ENCODE measurements around the gene MT1M. TPM values are rescaled to one million over a fixed set of nuclear protein-coding genes. Genes with fewer than 3 reads are reported as not detected.
"Not testable (repeated sequence)": the region's sequence is repeated elsewhere in the genome, so short reads cannot be mapped to it uniquely, and the experiment has no call there.

Gene MT1M
- total and polyA plus RNA-seq, 5 donors from 2014 or later, result not detected

- peak overlapping the region in 1 of 3 donors; percentile 73 for H3K27ac Mint-ChIP-seq
- peak overlapping the region; percentile 58 to 85 (median 70) for H3K4me3 Mint-ChIP-seq
- no peak overlapping the region for H3K27ac ChIP-seq (ENCODE audit: insufficient read depth, low read length, poor library complexity, severe bottlenecking)
Observed at GRCh38 chr16:56617212-56618085, 15.0 kb upstream of the MT1M start.

GRCh38 chr16:56618138-56618537 lies 14.3 kb upstream of the MT1M start:
- Mint-ChIP-seq H3K27me3 (peaks cover 9% of the 10 kb centered on the region), H3K36me3 (no peaks in the 10 kb centered on the region), H3K4me1 (peaks cover 2 to 17% (median 10%) of the 10 kb centered on the region in 4 donors), H3K9me3 (peaks cover 0 to 2% (median 0%) of the 10 kb centered on the region in 7 donors), H3K27ac (no peak overlapping the region), H3K4me3 (peak overlapping the region in 3 of 4 donors; percentile 43 to 85 (median 58))
- Histone ChIP-seq H3K4me1 (ENCODE audit: control insufficient read depth, insufficient read depth, low read length, poor library complexity, severe bottlenecking) (peaks cover 13% of the 10 kb centered on the region), H3K27me3 (ENCODE audit: control insufficient read depth, insufficient read depth, low read length) (peaks cover 4% of the 10 kb centered on the region), H3K36me3 (ENCODE audit: control insufficient read depth, insufficient read depth, low read length) (no peaks in the 10 kb centered on the region), H3K27ac (ENCODE audit: insufficient read depth, low read length, poor library complexity, severe bottlenecking) (no peak overlapping the region), H3K9me3 (ENCODE audit: control insufficient read depth in 2 of 2, low read length in 2 of 2) (no peaks in the 10 kb centered on the region), H3K4me3 (ENCODE audit: low read depth, low read length) (no peak overlapping the region)
- DNase-seq (no peak), ATAC-seq (ENCODE audit: low read depth in 2 of 2) (no peak)

More at GRCh38 chr16:56617212-56618085, 15.0 kb upstream of the MT1M start:
- ATAC-seq (ENCODE audit: low read depth in 2 of 2), result peak; percentile 63 to 88
- H3K9me3 Mint-ChIP-seq, result peaks cover 0 to 2% (median 0%) of the 10 kb centered on the region in 7 donors
- peak; percentile 36 to 77 (median 40) for DNase-seq
- Histone ChIP-seq H3K9me3 (ENCODE audit: control insufficient read depth in 2 of 2, low read length in 2 of 2) (no peaks in the 10 kb centered on the region), H3K4me3 (ENCODE audit: low read depth, low read length) (peak overlapping the region; percentile 21), H3K27me3 (ENCODE audit: control insufficient read depth, insufficient read depth, low read length) (peaks cover 4% of the 10 kb centered on the region), H3K4me1 (ENCODE audit: control insufficient read depth, insufficient read depth, low read length, poor library complexity, severe bottlenecking) (peaks cover 13% of the 10 kb centered on the region), H3K36me3 (ENCODE audit: control insufficient read depth, insufficient read depth, low read length) (no peaks in the 10 kb centered on the region)
- peaks cover 6% of the 10 kb centered on the region for H3K27me3 Mint-ChIP-seq
- H3K4me1 Mint-ChIP-seq, result peaks cover 2 to 17% (median 10%) of the 10 kb centered on the region in 4 donors
- H3K36me3 Mint-ChIP-seq, result no peaks in the 10 kb centered on the region

- H3K27me3 Mint-ChIP-seq, result peaks cover 11% of the 10 kb centered on the region
- peak overlapping the region in 1 of 4 donors; percentile 51 for H3K4me3 Mint-ChIP-seq
- H3K27ac ChIP-seq (ENCODE audit: insufficient read depth, low read length, poor library complexity, severe bottlenecking), result no peak overlapping the region
- H3K4me1 Mint-ChIP-seq, result peaks cover 2 to 22% (median 13%) of the 10 kb centered on the region in 4 donors
- H3K36me3 Mint-ChIP-seq, result no peaks in the 10 kb centered on the region
- peaks cover 4% of the 10 kb centered on the region for H3K27me3 ChIP-seq (ENCODE audit: control insufficient read depth, insufficient read depth, low read length)
- no peak overlapping the region for H3K4me3 ChIP-seq (ENCODE audit: low read depth, low read length)
- no peak for DNase-seq
- H3K36me3 ChIP-seq (ENCODE audit: control insufficient read depth, insufficient read depth, low read length), result no peaks in the 10 kb centered on the region
- H3K9me3 ChIP-seq (ENCODE audit: control insufficient read depth in 2 of 2, low read length in 2 of 2), result no peaks in the 10 kb centered on the region
- no peak overlapping the region for H3K27ac Mint-ChIP-seq
- peaks cover 21% of the 10 kb centered on the region for H3K4me1 ChIP-seq (ENCODE audit: control insufficient read depth, insufficient read depth, low read length, poor library complexity, severe bottlenecking)
- H3K9me3 Mint-ChIP-seq, result peaks cover 0 to 2% (median 0%) of the 10 kb centered on the region in 7 donors
- ATAC-seq (ENCODE audit: low read depth in 2 of 2), result no peak
Observed at GRCh38 chr16:56620339-56620897, 12.0 kb upstream of the MT1M start.

GRCh38 chr16:56621665-56622445 lies 10.6 kb upstream of the MT1M start:
- not testable (repeated sequence) for H3K27me3 Mint-ChIP-seq; DNase-seq; H3K27ac Mint-ChIP-seq; ATAC-seq (ENCODE audit: low read depth in 2 of 2); H3K27ac ChIP-seq (ENCODE audit: insufficient read depth, low read length, poor library complexity, severe bottlenecking); H3K9me3 ChIP-seq (ENCODE audit: control insufficient read depth in 2 of 2, low read length in 2 of 2); H3K4me3 ChIP-seq (ENCODE audit: low read depth, low read length); H3K36me3 Mint-ChIP-seq; H3K27me3 ChIP-seq (ENCODE audit: control insufficient read depth, insufficient read depth, low read length); H3K9me3 Mint-ChIP-seq; H3K36me3 ChIP-seq (ENCODE audit: control insufficient read depth, insufficient read depth, low read length); H3K4me3 Mint-ChIP-seq
- peaks cover 4 to 27% (median 15%) of the 10 kb centered on the region in 4 donors for H3K4me1 Mint-ChIP-seq
- peaks cover 34% of the 10 kb centered on the region for H3K4me1 ChIP-seq (ENCODE audit: control insufficient read depth, insufficient read depth, low read length, poor library complexity, severe bottlenecking)

- not testable (repeated sequence) for H3K27me3 ChIP-seq (ENCODE audit: control insufficient read depth, insufficient read depth, low read length); H3K9me3 ChIP-seq (ENCODE audit: control insufficient read depth in 2 of 2, low read length in 2 of 2); H3K9me3 Mint-ChIP-seq; ATAC-seq (ENCODE audit: low read depth in 2 of 2); H3K36me3 ChIP-seq (ENCODE audit: control insufficient read depth, insufficient read depth, low read length); H3K4me3 ChIP-seq (ENCODE audit: low read depth, low read length); H3K27me3 Mint-ChIP-seq; H3K27ac Mint-ChIP-seq; DNase-seq; H3K27ac ChIP-seq (ENCODE audit: insufficient read depth, low read length, poor library complexity, severe bottlenecking); H3K36me3 Mint-ChIP-seq
- peaks cover 4 to 19% (median 11%) of the 10 kb centered on the region in 4 donors for H3K4me1 Mint-ChIP-seq
- H3K4me1 ChIP-seq (ENCODE audit: control insufficient read depth, insufficient read depth, low read length, poor library complexity, severe bottlenecking), result peaks cover 22% of the 10 kb centered on the region
- peak overlapping the region in 1 of 4 donors; percentile 49 for H3K4me3 Mint-ChIP-seq
Observed at GRCh38 chr16:56623184-56623583, 9.3 kb upstream of the MT1M start.

- no peaks in the 10 kb centered on the region for H3K9me3 Mint-ChIP-seq
- Histone ChIP-seq H3K4me3 (ENCODE audit: low read depth, low read length) (no peak overlapping the region), H3K4me1 (ENCODE audit: control insufficient read depth, insufficient read depth, low read length, poor library complexity, severe bottlenecking) (peaks cover 22% of the 10 kb centered on the region), H3K27me3 (ENCODE audit: control insufficient read depth, insufficient read depth, low read length) (no peaks in the 10 kb centered on the region), H3K27ac (ENCODE audit: insufficient read depth, low read length, poor library complexity, severe bottlenecking) (no peak overlapping the region), H3K9me3 (ENCODE audit: control insufficient read depth in 2 of 2, low read length in 2 of 2) (no peaks in the 10 kb centered on the region), H3K36me3 (ENCODE audit: control insufficient read depth, insufficient read depth, low read length) (no peaks in the 10 kb centered on the region)
- DNase-seq (no peak), ATAC-seq (ENCODE audit: low read depth in 2 of 2) (no peak)
- H3K27ac Mint-ChIP-seq, result no peak overlapping the region
- peaks cover 5% of the 10 kb centered on the region for H3K27me3 Mint-ChIP-seq
- peak overlapping the region in 1 of 4 donors; percentile 40 for H3K4me3 Mint-ChIP-seq
- no peaks in the 10 kb centered on the region for H3K36me3 Mint-ChIP-seq
- peaks cover 4 to 19% (median 11%) of the 10 kb centered on the region in 4 donors for H3K4me1 Mint-ChIP-seq
Observed at GRCh38 chr16:56623637-56624036, 8.8 kb upstream of the MT1M start.

- ATAC-seq (ENCODE audit: low read depth in 2 of 2) (peak; percentile 90 to 92), DNase-seq (peak in 2 of 3 donors; percentile 38 to 71)
- H3K27ac Mint-ChIP-seq, result peak within 1 kb of the TSS; percentile 68 to 99 (median 93)
- Histone ChIP-seq H3K27me3 (ENCODE audit: control insufficient read depth, insufficient read depth, low read length) (no peaks in the 10 kb centered on the region), H3K4me1 (ENCODE audit: control insufficient read depth, insufficient read depth, low read length, poor library complexity, severe bottlenecking) (peaks cover 22% of the 10 kb centered on the region), H3K27ac (ENCODE audit: insufficient read depth, low read length, poor library complexity, severe bottlenecking) (no peak within 1 kb of the TSS), H3K9me3 (ENCODE audit: control insufficient read depth in 2 of 2, low read length in 2 of 2) (no peaks in the 10 kb centered on the region), H3K36me3 (ENCODE audit: control insufficient read depth, insufficient read depth, low read length) (no peaks in the 10 kb centered on the region), H3K4me3 (ENCODE audit: low read depth, low read length) (peak within 1 kb of the TSS; percentile 70)
- H3K27me3 Mint-ChIP-seq, result peaks cover 11% of the 10 kb centered on the region
- H3K4me3 Mint-ChIP-seq, result peak within 1 kb of the TSS; percentile 87 to 95 (median 94)
- peaks cover 4 to 20% (median 14%) of the 10 kb centered on the region in 4 donors for H3K4me1 Mint-ChIP-seq
- no peaks in the 10 kb centered on the region for H3K9me3 Mint-ChIP-seq
- no peaks in the 10 kb centered on the region for H3K36me3 Mint-ChIP-seq
Observed at GRCh38 chr16:56625140-56625942, 7.1 kb upstream of the MT1M start, which contains the start of gene MT1E. Gene MT1E, plus strand, starts transcription at chr16:56625781. Its CDS starts 71 bp downstream, at chr16:56625852.

Measured in CD4-positive, CD25-positive, alpha-beta regulatory T cell (primary cell).